HEK293T (cell line): Measurements from ENCODE around the gene TBL1X.

Experiments
- CTCF ChIA-PET: fragments of 350-600 bp; formaldehyde crosslinking; extraction: SDS; loops from one replicate; lab custom pipeline; 2021; ENCODE audit warnings: antibody characterized with exemption, inconsistent platforms; lab: Yijun Ruan, JAX
- POLR2A ChIA-PET: fragments of 350-600 bp; formaldehyde crosslinking; extraction: SDS; loops from one replicate; lab custom pipeline; 2020; ENCODE audit warnings: antibody characterized with exemption, inconsistent platforms; lab: Yijun Ruan, JAX
- DNase-seq: peaks from one replicate; pipeline ENCODE4 v3.0.0; 2012; ENCODE audit warnings: mixed read lengths; ENCODE audit errors: extremely low spot score
- ARNT ChIP-seq: fragments of 450-650 bp; IDR thresholded peaks from 2 replicates; pipeline ENCODE4 v1.6.1; 2017; ENCODE audit warnings: mild to moderate bottlenecking
- BHLHE40 ChIP-seq: fragments of 450-650 bp; IDR thresholded peaks from 2 replicates; pipeline ENCODE4 v1.6.1; 2016; ENCODE audit warnings: mild to moderate bottlenecking, moderate library complexity, borderline replicate concordance
- CTBP1 ChIP-seq: fragments of 450-650 bp; IDR thresholded peaks from 2 replicates; pipeline ENCODE4 v1.6.1; 2016; ENCODE audit warnings: borderline replicate concordance
- ELF4 ChIP-seq: fragments of 450-650 bp; IDR thresholded peaks from 2 replicates; pipeline ENCODE4 v1.6.1; 2017; ENCODE audit warnings: antibody characterized with exemption
- FOXA1 ChIP-seq: fragments of 450-650 bp; IDR thresholded peaks from 2 replicates; pipeline ENCODE4 v1.6.1; 2016; ENCODE audit warnings: mild to moderate bottlenecking
- FOXK2 ChIP-seq: fragments of 450-650 bp; IDR thresholded peaks from 2 replicates; pipeline ENCODE4 v1.6.1; 2016; ENCODE audit warnings: mild to moderate bottlenecking
- FOXM1 ChIP-seq: fragments of 450-650 bp; IDR thresholded peaks from 2 replicates; pipeline ENCODE4 v1.6.1; 2017; ENCODE audit warnings: mild to moderate bottlenecking, borderline replicate concordance
- HDGF ChIP-seq: fragments of 450-650 bp; IDR thresholded peaks from 2 replicates; pipeline ENCODE4 v1.6.1; 2017; ENCODE audit warnings: antibody characterized with exemption, borderline replicate concordance
- L3MBTL2 ChIP-seq: fragments of 450-650 bp; conservative IDR thresholded peaks from 2 replicates; pipeline ENCODE4 v1.6.1; 2016; ENCODE audit warnings: mild to moderate bottlenecking
- LEF1 ChIP-seq: fragments of 450-650 bp; IDR thresholded peaks from 2 replicates; pipeline ENCODE4 v1.6.1; 2017; ENCODE audit warnings: mild to moderate bottlenecking, borderline replicate concordance
- NFRKB ChIP-seq: fragments of 450-650 bp; IDR thresholded peaks from 2 replicates; pipeline ENCODE4 v1.6.1; 2016; ENCODE audit warnings: mild to moderate bottlenecking, moderate library complexity
- SP1 ChIP-seq: fragments of 450-650 bp; IDR thresholded peaks from 2 replicates; pipeline ENCODE4 v1.6.1; 2017
- SUZ12 ChIP-seq: fragments of 450-650 bp; IDR thresholded peaks from 2 replicates; pipeline ENCODE4 v1.6.1; 2016; ENCODE audit warnings: mild to moderate bottlenecking
- TARDBP ChIP-seq: fragments of 450-650 bp; IDR thresholded peaks from 2 replicates; pipeline ENCODE4 v1.6.1; 2016
- ZNF384 ChIP-seq: fragments of 450-650 bp; IDR thresholded peaks from 2 replicates; pipeline ENCODE4 v1.6.1; 2016
- TF ChIP-seq, protein P1 (sequence below): fragments of 450-650 bp; IDR thresholded peaks from 2 replicates; pipeline ENCODE4 v1.6.1; 2016

The TBL1X gene

DNA sequence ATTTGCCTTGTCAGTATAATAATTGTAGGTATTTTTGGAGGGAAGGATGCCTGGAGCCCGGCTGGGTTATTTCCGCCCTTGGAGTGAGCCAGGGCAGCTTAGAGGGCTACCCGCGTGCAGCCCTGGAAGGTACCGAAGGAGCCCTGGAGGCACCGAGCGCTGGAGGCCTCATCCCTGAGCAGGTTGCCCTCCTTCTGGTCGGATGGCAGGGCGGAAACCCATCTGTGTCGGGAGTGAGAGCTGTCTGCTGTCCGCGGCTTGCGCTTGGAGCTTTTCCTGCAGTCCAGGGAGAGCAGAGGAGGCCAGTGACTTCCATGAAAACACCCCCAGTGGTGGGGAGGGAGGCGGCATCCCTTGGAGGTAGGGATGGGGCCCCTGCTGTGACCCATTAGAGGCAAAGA lies 122.1 kb downstream of the TBL1X start:
- CTCF ChIA-PET, result interaction anchor here (0.6 kb wide), 1 partner anchor 273 kb away, joined by 3 read pairs; no protein-coding TSS in a partner anchor
- TF ChIP-seq SUZ12 (no peak), NFRKB (no peak), ARNT (no peak), FOXA1 (no peak), FOXM1 (no peak), BHLHE40 (no peak), HDGF (no peak), SP1 (no peak), FOXK2 (no peak), L3MBTL2 (no peak), ELF4 (no peak), CTBP1 (no peak), ZNF384 (no peak), TARDBP (no peak), LEF1 (no peak)
- TF ChIP-seq, protein P1, sequence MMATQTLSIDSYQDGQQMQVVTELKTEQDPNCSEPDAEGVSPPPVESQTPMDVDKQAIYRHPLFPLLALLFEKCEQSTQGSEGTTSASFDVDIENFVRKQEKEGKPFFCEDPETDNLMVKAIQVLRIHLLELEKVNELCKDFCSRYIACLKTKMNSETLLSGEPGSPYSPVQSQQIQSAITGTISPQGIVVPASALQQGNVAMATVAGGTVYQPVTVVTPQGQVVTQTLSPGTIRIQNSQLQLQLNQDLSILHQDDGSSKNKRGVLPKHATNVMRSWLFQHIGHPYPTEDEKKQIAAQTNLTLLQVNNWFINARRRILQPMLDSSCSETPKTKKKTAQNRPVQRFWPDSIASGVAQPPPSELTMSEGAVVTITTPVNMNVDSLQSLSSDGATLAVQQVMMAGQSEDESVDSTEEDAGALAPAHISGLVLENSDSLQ, result no peak
- peak; percentile 32 for DNase-seq
- POLR2A ChIA-PET, result no interaction called here

DNA sequence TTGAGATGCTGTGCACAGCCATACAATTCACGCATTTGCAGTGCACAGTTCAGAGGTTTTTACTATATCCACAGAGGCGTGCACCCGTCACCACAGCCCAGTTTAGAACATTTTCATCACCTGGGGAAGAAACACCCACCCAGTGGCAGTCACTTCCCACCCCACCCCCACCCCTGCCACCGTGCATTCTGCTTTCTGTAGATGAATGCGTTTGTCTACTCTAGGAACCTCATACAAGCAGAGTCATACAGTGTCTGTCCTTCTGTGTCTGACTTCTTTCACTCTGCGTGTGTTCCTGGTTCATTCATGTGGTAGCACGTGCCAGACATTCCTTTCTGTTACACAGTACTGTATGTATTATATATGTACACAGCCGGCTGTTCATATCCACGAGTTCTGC lies 122.8 kb downstream of the TBL1X start:
- POLR2A ChIA-PET, result no interaction called here
- CTCF ChIA-PET, result no interaction called here
- TF ChIP-seq FOXM1, result no peak
- TF ChIP-seq, protein P1, result no peak
- TF ChIP-seq SP1, result no peak
- TF ChIP-seq L3MBTL2, result no peak
- TF ChIP-seq CTBP1, result no peak
- no peak for DNase-seq

DNA sequence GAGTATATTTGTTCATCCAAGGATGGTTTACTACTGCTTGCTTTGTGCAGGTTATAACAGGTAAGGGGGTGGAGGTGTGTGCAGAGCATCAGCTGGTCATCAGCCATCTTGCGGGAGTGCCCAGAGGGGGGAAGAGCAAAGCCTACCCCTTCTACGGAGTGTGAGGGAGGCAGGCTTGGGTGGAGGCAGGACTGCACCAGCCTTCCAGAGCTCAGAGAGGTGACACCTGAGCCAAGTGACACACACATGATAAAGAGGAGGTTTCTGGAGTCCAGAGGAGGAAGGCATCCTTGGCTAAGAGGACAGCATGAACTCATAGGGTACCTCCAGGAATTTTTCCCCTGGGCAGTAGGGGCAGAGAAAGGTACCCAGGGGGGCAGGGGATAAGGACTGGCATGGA lies 126.6 kb downstream of the TBL1X start:
- no peak for DNase-seq
- ChIA-PET POLR2A (no interaction called here), CTCF (no interaction called here)
- TF ChIP-seq HDGF (no peak), ELF4 (no peak), SUZ12 (no peak), NFRKB (no peak), LEF1 (no peak), FOXA1 (no peak), FOXK2 (no peak), TARDBP (no peak), L3MBTL2 (no peak), FOXM1 (no peak), CTBP1 (no peak), BHLHE40 (no peak), ARNT (no peak)
- TF ChIP-seq, protein P1, result no peak

DNA sequence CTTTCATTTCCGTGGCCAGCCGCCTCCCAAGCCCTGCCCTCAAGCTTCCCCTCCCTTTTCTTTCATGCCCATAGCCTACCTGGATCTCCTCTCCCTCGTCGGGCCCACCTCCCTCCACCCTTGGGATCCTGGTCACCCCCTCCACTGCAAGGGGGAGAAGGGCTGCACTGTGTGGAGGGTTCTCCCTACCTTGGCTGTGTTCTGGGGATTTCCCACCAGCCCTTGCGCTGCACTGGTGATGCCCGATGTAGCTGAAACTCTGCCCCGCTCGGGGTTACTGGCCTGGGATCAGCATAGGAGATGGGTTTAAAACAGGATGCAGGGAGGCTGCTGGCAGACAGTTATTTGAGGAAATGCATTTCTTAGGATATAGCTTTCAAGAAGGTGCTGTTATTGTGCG lies 128.9 kb downstream of the TBL1X start:
- CTCF ChIA-PET, result no interaction called here

DNA sequence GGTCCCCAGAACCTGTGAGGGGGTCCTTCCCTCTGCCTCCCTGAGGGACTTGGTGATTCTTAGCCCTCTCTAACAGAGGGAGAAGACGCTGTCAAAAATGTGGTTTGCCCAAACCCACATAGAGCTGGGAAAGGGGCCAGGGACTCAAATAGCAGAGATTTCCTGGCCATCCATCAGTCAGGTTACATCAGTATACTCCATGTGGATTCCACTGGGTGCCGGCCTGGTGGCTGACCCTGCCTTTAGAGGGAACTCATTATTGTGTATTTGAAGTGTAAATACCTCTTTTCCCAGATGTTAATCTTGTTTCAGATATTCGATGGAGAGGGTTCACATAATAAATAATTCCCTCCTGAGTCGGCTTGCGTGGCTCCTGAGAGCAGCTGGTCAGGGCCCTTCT lies 130.3 kb downstream of the TBL1X start:
- CTCF ChIA-PET, result no interaction called here
- TF ChIP-seq ZNF384, result no peak
- no peak for TF ChIP-seq FOXK2
- TF ChIP-seq LEF1, result no peak
- TF ChIP-seq L3MBTL2, result no peak
- TF ChIP-seq TARDBP, result no peak
- TF ChIP-seq HDGF, result no peak
- DNase-seq, result no peak
- POLR2A ChIA-PET, result no interaction called here

More for the DNA sequence above, 128.9 kb downstream of the TBL1X start:
- POLR2A ChIA-PET, result no interaction called here
- TF ChIP-seq L3MBTL2, result no peak
- no peak for TF ChIP-seq LEF1
- no peak for TF ChIP-seq NFRKB
- TF ChIP-seq HDGF, result no peak
- TF ChIP-seq SP1, result no peak
- no peak for TF ChIP-seq ELF4
- TF ChIP-seq CTBP1, result no peak
- DNase-seq, result no peak

DNA sequence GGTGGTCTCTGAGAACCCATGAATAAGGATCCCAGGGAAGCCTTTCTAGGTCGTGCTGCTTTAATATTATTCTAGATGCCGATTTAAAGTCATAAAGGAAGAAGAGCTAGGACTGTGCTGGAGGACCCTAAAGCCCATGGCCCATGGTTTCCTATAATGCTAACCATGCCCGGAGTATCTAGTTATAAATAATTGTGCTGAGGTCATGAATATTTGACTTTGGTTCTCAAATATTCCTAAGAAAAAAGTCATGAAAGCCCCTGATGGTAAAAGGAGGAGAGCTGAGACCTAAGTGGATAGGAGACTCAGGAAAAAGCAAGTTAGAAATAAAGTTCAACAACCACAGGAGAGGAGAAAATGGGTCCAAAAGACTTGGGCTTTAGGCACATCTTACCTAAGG lies 132.0 kb downstream of the TBL1X start:
- ChIA-PET POLR2A (no interaction called here), CTCF (no interaction called here)
- no peak for DNase-seq
- TF ChIP-seq HDGF (no peak), ARNT (no peak), SP1 (no peak), LEF1 (no peak), ELF4 (no peak)
- TF ChIP-seq, protein P1, result no peak
